ENCODE measurements around the gene DZANK1. TPM values are rescaled to one million over a fixed set of nuclear protein-coding genes. Genes with fewer than 3 reads are reported as not detected.

The DZANK1 gene
- total RNA-seq, 1 donor from 2014 or later, result 8.3 TPM

DNA sequence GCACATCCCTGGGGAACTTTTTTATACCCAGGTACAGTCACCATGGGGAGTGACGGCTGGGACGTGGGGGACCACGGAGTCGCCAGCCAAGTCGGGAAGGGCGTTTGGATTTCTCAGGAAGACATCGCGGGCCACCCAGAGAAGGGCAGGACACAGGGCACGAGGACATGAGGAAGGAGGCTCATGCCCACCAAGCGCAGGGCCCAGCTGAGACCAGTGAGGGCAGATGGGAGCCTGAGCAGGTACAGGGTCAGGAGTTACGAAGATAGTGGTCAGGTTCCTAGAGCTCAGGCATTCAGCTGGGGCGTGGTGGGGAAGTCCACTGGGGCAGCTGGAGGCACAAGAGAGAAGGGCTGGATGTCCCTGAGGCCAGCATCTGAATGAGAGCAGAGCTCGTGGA lies 103.9 kb downstream of the DZANK1 start:
- H3F3A ChIP-seq (ENCODE audit: low read depth), result no peaks in the 10 kb centered on the region
- no peak overlapping the region for H3K27ac Mint-ChIP-seq
- no peaks in the 10 kb centered on the region for H3K27me3 ChIP-seq
- no peak overlapping the region for H3K4me3 ChIP-seq
- TF ChIP-seq EZH2 (IDR thresholded peaks at IDR 0.05) (no peak), EZH2phosphoT487 (IDR thresholded peaks at IDR 0.05) (no peak)
- TF ChIP-seq, protein P1, sequence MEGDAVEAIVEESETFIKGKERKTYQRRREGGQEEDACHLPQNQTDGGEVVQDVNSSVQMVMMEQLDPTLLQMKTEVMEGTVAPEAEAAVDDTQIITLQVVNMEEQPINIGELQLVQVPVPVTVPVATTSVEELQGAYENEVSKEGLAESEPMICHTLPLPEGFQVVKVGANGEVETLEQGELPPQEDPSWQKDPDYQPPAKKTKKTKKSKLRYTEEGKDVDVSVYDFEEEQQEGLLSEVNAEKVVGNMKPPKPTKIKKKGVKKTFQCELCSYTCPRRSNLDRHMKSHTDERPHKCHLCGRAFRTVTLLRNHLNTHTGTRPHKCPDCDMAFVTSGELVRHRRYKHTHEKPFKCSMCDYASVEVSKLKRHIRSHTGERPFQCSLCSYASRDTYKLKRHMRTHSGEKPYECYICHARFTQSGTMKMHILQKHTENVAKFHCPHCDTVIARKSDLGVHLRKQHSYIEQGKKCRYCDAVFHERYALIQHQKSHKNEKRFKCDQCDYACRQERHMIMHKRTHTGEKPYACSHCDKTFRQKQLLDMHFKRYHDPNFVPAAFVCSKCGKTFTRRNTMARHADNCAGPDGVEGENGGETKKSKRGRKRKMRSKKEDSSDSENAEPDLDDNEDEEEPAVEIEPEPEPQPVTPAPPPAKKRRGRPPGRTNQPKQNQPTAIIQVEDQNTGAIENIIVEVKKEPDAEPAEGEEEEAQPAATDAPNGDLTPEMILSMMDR (IDR thresholded peaks at IDR 0.05), result no peak
- H3K9me3 Mint-ChIP-seq, result peaks cover 3% of the 10 kb centered on the region
- no peak overlapping the region for H3K4me3 Mint-ChIP-seq
- no peak overlapping the region for H3K9ac ChIP-seq
- H3K4me1 ChIP-seq, result no peaks in the 10 kb centered on the region
- H3K4me2 ChIP-seq, result no peak overlapping the region
- no peak overlapping the region for H2AFZ ChIP-seq (replicated peaks)
- no peaks in the 10 kb centered on the region for H3K36me3 ChIP-seq
- no peaks in the 10 kb centered on the region for H3K79me2 ChIP-seq (ENCODE audit: low read depth)
- no peaks in the 10 kb centered on the region for H4K20me1 ChIP-seq (ENCODE audit: low read depth)
- no peaks in the 10 kb centered on the region for H3K9me3 ChIP-seq (ENCODE audit: low read depth)
- H3K27me3 Mint-ChIP-seq (ENCODE audit: insufficient read depth, low read depth), result peaks cover 4% of the 10 kb centered on the region
- no peaks in the 10 kb centered on the region for H3K4me1 Mint-ChIP-seq
- H3K36me3 Mint-ChIP-seq, result no peaks in the 10 kb centered on the region
- no peak for DNase-seq (ENCODE audit: low spot score)
- no peak overlapping the region for H3K27ac ChIP-seq

- no peaks in the 10 kb centered on the region for H3K36me3 Mint-ChIP-seq
- no peaks in the 10 kb centered on the region for H3K4me1 ChIP-seq
- H3K27me3 ChIP-seq, result no peaks in the 10 kb centered on the region
- no peak for TF ChIP-seq EZH2phosphoT487 (IDR thresholded peaks at IDR 0.05)
- TF ChIP-seq EZH2 (IDR thresholded peaks at IDR 0.05), result no peak
- TF ChIP-seq, protein P1 (IDR thresholded peaks at IDR 0.05), result no peak
- H3K9ac ChIP-seq, result no peak overlapping the region
- no peaks in the 10 kb centered on the region for H3K9me3 ChIP-seq (ENCODE audit: low read depth)
- H3F3A ChIP-seq (ENCODE audit: low read depth), result no peaks in the 10 kb centered on the region
- no peak overlapping the region for H3K27ac Mint-ChIP-seq
- no peak overlapping the region for H3K4me2 ChIP-seq
- no peaks in the 10 kb centered on the region for H4K20me1 ChIP-seq (ENCODE audit: low read depth)
- H3K36me3 ChIP-seq, result no peaks in the 10 kb centered on the region
- H3K4me3 Mint-ChIP-seq, result no peak overlapping the region
- H3K4me3 ChIP-seq, result no peak overlapping the region
- peaks cover 4% of the 10 kb centered on the region for H3K27me3 Mint-ChIP-seq (ENCODE audit: insufficient read depth, low read depth)
- DNase-seq (ENCODE audit: low spot score), result no peak
- H3K79me2 ChIP-seq (ENCODE audit: low read depth), result no peaks in the 10 kb centered on the region
- no peak overlapping the region for H3K27ac ChIP-seq
- H3K9me3 Mint-ChIP-seq, result peaks cover 3% of the 10 kb centered on the region
- H3K4me1 Mint-ChIP-seq, result no peaks in the 10 kb centered on the region
- H2AFZ ChIP-seq (replicated peaks), result no peak overlapping the region
Observed at GRCh38 chr20:18361678-18362077, 105.2 kb downstream of the DZANK1 start.

- H3K36me3 ChIP-seq, result no peaks in the 10 kb centered on the region
- H2AFZ ChIP-seq (replicated peaks), result no peak overlapping the region
- Mint-ChIP-seq H3K27ac (no peak overlapping the region), H3K27me3 (ENCODE audit: insufficient read depth, low read depth) (peaks cover 4% of the 10 kb centered on the region), H3K4me1 (no peaks in the 10 kb centered on the region), H3K36me3 (no peaks in the 10 kb centered on the region), H3K9me3 (peaks cover 5% of the 10 kb centered on the region), H3K4me3 (no peak overlapping the region)
- H3K4me3 ChIP-seq, result no peak overlapping the region
- no peaks in the 10 kb centered on the region for H4K20me1 ChIP-seq (ENCODE audit: low read depth)
- no peak overlapping the region for H3K9ac ChIP-seq
- no peaks in the 10 kb centered on the region for H3K4me1 ChIP-seq
- TF ChIP-seq, protein P1 (IDR thresholded peaks at IDR 0.05), result no peak
- TF ChIP-seq EZH2phosphoT487 (IDR thresholded peaks at IDR 0.05) (no peak), EZH2 (IDR thresholded peaks at IDR 0.05) (no peak)
- no peak for DNase-seq (ENCODE audit: low spot score)
- H3K9me3 ChIP-seq (ENCODE audit: low read depth), result peaks cover 1% of the 10 kb centered on the region
- no peaks in the 10 kb centered on the region for H3K27me3 ChIP-seq
- no peaks in the 10 kb centered on the region for H3K79me2 ChIP-seq (ENCODE audit: low read depth)
- H3K4me2 ChIP-seq, result no peak overlapping the region
- no peaks in the 10 kb centered on the region for H3F3A ChIP-seq (ENCODE audit: low read depth)
- no peak overlapping the region for H3K27ac ChIP-seq
Observed at GRCh38 chr20:18360635-18361034, 106.2 kb downstream of the DZANK1 start.
